Left ventricle myocardium superior (tissue), 1 donor: ENCODE measurements around the gene L3MBTL1. TPM values are rescaled to one million over a fixed set of nuclear protein-coding genes. Genes with fewer than 3 reads are reported as not detected.
"Not testable (repeated sequence)": the region's sequence is repeated elsewhere in the genome, so short reads cannot be mapped to it uniquely, and the experiment has no call there.

Experiments
- ATAC-seq: fragments of 200-7000 bp; cut with Tn5 transposase; one replicate; pipeline ENCODE4 v1.9.1; 2020; ENCODE audit warnings: mild to moderate bottlenecking, moderate library complexity
- DNase-seq: peaks from one replicate; pipeline ENCODE4 v3.0.0-alpha.2; 2020
- intact Hi-C: fragments of 100-400 bp; cut with micrococcal nuclease; formaldehyde crosslinking; loops from one replicate; pipeline ENCODE4 v1.11.0; 2022
- total RNA-seq: library from RNA; stranded (reverse); fragmentation: NEBNext Ultra II Directional; extraction: Animal tissue kit (Norgen Biotek cat#: 25700); gene quantifications from one replicate; pipeline ENCODE4 v1.2.1, GENCODE V29; 2021
- donor health status: DM: no; HTN: yes; CAD: no; lungs with severe emphysema.

Gene L3MBTL1
- total RNA-seq, 1 donor from 2014 or later = 5.7 TPM

GRCh38 chr20:43495388-43495787 lies 12.1 kb upstream of the L3MBTL1 start:
- intact Hi-C loops = no loop called here
- ATAC-seq = no peak

DNA sequence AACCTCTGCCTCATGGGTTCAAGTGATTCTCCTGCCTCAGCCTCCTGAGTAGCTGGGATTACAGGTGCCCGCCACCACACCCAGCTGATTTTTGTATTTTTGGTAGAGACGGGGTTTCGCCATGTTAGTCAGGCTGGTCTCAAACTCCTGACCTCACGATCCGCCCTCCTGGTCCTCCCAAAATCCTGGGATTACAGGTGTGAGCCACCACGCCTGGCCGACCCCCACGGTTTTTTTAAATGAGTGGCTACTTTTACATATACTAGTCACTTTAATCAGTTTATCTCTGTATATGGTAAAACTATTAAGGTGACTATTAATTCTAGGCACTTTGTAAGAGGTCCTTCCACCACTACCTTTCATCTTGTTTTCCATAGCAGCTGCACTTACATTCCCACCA lies 5.5 kb upstream of the L3MBTL1 start:
- ATAC-seq, DNase-seq, intact Hi-C loops: not testable (repeated sequence)

More at GRCh38 chr20:43495388-43495787, 12.1 kb upstream of the L3MBTL1 start:
- DNase-seq = no peak

GRCh38 chr20:43506238-43506637 lies 1.3 kb upstream of the L3MBTL1 start:
- DNase-seq = no peak
- intact Hi-C loops = no loop called here
- no peak for ATAC-seq

DNA sequence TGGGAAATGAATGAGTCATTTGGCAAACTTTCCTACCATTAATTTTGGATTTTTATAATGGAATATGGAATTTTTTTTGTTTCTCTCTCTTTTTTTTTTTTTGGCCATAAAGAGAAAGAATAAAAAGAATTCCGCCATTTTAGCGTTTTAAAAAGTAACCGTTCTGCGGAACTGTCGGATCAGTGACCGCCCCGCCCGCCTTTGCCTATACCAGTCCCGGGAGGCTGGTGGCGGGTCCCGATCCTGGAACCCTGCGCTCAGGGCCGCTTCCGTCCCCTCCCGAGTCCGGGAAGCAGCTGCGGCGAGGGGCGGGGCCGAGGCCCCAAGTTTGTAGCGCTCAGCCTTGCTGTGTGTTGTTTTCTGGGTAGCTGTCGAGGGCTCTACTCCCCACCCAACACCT lies 609 bp downstream of the L3MBTL1 start:
- intact Hi-C loops = no loop called here
- peak; percentile 24 for ATAC-seq
- DNase-seq = no peak

GRCh38 chr20:43508604-43509040 lies 1.1 kb downstream of the L3MBTL1 start:
- DNase-seq (no peak), ATAC-seq (no peak)
- intact Hi-C loops = no loop called here

GRCh38 chr20:43511879-43512278 lies 4.4 kb downstream of the L3MBTL1 start:
- ATAC-seq (no peak), DNase-seq (no peak)
- intact Hi-C loops = no loop called here

DNA sequence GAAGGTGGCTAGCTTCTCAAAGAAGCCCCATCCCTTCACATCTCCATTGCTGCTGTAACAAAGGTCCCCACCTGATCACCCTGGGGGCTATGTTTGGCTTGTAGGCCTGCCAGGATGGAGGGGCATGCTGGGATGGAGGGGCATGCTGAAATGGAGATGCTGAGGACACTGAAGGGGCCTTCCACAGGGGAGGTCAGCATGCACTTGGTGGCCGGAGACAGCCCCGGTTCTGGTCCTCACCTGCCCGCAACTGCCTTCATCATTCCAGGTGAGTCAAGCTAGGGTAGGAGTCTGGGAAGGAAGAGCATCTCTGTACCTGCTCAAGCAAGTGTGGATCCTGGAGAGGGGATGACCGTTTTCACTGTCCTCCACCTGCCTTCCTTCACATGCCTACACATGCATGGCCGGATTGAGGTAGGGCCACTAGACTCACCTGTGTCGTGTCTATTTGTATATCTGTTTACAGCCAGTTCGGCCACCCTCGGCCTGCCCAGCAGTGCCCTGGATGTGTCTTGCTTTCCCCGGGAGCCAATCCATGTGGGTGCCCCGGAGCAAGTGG lies 6.0 kb downstream of the L3MBTL1 start:
- intact Hi-C loops = no loop called here
- ATAC-seq (no peak), DNase-seq (no peak)

- DNase-seq (peak; percentile 96), ATAC-seq (peak; percentile 95)
- intact Hi-C loops = no loop called here
These were observed 6.6 kb downstream of the L3MBTL1 start for GRCh38 chr20:43513931-43514647.

DNA sequence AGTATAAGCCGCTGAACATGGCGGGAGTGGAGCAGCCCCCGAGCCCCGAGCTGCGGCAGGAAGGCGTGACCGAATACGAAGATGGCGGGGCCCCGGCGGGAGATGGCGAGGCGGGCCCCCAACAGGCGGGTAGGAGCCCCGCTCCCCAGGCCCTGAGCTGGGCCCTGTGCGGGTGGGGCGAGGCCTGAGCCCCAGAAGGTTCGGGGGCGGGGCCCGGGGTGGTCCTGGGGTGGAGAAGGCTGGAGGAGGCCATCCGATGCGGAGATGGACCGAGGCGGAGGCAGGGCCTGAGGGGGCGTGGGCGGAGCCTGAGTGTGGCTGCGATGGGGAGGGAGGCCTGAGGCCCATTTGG lies 7.1 kb downstream of the L3MBTL1 start:
- intact Hi-C loops = no loop called here
- DNase-seq = peak; percentile 60
- peak; percentile 31 for ATAC-seq

- intact Hi-C loops = no loop called here
- DNase-seq (no peak), ATAC-seq (no peak)
These were observed 8.1 kb downstream of the L3MBTL1 start for GRCh38 chr20:43515628-43516027.

DNA sequence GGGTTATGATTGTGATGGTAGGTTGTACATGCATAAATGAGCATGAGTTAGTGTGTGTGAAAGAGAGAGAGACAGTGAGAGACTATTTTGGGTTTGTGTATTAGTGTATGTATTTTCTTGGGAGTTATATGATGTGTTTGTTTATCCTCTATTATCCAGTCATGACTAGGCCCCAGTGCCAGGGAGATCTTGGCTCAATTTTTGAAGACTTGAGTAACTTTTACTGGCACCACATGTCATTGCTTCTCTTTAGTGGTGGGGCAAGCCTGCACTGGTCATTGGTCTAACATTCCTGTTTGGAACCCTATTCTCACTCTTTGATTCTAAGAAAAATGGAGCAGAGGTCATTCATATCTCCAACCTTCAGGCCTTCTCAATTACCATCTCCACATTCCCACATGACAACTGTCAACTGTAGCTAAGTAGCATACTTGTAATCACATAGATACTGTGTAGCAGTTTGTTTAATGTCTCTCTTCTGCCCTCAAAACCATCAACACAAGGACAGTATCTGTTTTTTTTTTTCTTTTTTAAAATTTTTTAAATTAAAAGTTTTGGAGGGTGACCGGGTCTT lies 8.8 kb downstream of the L3MBTL1 start:
- intact Hi-C loops = no loop called here
- ATAC-seq (no peak), DNase-seq (no peak)

DNA sequence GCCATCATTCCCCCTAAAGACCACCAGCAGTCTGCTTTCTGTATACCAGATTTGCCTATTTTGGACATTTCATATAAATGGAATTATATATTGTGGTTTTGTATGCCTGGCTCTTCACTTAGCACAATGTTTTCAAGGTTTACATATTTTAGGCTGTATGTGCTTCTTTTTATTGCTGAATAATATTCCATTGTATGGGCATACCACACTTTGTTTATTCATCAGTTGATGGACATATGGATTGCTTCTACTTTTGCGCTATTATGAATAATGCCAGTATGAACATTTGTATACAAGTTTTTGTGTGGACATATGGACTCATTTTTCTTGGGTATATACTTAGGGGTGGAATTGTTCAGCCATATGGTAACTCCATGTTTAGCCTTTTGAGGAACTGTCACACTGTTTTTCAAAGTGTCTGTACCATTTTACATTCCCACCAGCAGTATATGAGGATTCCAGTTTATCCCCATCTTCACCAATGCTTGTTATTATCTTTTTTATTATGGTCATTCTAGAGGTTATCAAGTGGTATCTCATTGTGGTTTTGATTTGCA lies 12.7 kb downstream of the L3MBTL1 start:
- intact Hi-C loops = no loop called here
- DNase-seq (no peak), ATAC-seq (no peak)

- ATAC-seq (no peak), DNase-seq (no peak)
- intact Hi-C loops = no loop called here
These were observed 17.5 kb downstream of the L3MBTL1 start for GRCh38 chr20:43525021-43525420.

DNA sequence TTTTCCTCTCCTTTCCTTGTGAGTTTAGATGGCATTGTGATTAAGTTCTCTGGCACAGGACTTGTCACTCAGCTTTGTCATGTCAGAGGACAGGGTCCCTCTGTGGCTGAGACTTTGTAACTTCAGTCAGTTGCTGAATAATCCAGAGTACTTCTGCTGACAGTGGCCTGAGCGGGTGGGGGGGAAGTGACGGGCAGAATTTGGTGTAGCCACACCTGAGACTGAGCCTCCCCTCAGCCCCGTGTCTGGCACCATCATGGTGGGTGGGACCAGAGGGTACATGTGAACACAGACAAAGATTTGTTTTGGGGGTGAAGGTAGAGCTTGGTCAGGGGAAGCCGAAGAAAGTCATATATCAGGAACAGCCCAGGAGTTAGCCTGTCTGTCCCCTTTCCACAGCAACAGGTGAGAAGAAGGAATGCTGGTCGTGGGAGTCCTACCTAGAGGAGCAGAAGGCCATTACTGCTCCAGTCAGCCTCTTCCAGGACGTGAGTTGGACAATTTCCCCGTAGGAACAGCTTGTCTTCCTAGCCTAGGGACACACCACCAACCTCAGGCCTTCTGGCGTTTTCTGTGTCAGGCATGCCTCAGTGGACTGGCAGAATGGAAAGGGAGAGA lies 20.9 kb downstream of the L3MBTL1 start:
- no peak for ATAC-seq
- DNase-seq = no peak
- intact Hi-C loops = no loop called here

GRCh38 chr20:43529051-43529450 lies 21.6 kb downstream of the L3MBTL1 start:
- ATAC-seq (no peak), DNase-seq (no peak)
- intact Hi-C loops = no loop called here

DNA sequence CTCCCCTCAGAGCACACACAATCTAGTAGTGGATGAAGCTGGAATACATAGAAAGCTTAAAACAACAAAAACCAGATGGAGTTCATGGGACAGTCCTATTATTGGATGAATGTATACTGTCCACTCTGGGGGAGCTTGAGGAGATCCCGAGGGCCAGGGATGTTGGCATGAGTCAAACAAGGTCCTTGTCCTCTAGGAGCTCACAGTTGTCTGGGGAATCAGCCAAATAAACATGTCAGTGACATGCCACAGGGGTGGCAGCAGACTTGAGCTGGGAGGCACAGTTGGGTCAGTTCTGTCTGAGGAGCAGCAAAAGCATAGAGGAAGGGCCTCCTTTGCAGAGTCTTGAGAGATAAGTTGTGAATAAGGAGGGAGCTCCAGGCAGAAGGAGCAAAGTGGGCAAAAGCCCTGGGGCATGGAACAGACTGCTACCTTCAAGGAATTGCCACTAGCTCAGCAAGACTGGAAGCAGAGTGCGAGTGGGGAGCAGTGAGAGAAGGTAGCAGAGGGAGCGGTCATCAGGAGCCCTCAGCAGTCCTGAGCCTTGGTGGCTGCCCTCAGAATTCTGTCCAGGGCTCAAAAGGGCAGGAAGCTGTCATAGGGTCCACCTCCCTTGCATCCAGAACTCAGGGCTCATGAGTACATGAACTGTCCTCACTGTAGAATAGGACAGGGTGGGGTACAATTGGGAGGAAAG lies 22.1 kb downstream of the L3MBTL1 start:
- ATAC-seq (peak; percentile 41), DNase-seq (no peak)
- intact Hi-C loops = no loop called here

DNA sequence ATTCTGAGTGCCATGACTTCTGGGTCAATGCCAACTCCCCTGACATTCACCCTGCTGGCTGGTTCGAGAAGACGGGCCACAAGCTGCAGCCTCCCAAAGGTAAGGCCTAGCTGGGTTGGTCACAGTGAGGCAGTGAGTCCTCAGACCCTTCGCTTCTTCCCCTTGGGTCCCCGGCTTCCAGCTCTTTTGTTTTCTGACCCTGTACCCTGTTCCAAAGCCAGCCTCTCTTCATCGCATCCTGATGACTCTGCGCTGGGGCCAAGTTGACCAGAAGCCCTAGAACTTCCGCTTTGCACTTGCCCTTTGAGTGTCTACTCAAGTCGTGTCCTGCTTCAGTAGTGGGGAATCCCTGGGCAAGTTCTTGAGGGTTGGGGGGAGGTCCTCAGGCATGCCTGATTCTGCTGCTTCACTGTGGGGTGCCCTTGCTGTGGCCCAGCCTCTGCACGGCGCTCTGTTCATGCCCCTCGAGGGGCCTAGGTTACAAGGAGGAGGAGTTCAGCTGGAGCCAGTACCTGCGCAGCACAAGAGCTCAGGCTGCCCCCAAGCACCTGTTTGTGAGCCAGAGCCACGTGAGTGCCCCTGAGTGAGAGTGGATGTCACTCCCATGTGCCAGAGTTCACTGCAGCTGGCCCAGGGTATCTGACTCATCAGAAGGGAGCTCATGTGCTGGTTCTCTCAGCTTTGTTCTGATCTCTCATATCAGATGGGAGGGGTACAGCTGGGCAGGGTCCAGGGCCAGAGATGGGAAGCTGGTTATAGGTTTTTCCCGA lies 23.0 kb downstream of the L3MBTL1 start:
- intact Hi-C loops = no loop called here
- ATAC-seq (no peak), DNase-seq (no peak)

GRCh38 chr20:43531091-43531443 lies 23.6 kb downstream of the L3MBTL1 start:
- ATAC-seq (no peak), DNase-seq (no peak)
- intact Hi-C loops = no loop called here
